ENCODE results near the gene RECK. TPM values are rescaled to one million over a fixed set of nuclear protein-coding genes. Genes with fewer than 3 reads are reported as not detected.

Gene RECK
- total RNA-seq, 1 experiment from 2014 or later = 10.3 TPM

DNA sequence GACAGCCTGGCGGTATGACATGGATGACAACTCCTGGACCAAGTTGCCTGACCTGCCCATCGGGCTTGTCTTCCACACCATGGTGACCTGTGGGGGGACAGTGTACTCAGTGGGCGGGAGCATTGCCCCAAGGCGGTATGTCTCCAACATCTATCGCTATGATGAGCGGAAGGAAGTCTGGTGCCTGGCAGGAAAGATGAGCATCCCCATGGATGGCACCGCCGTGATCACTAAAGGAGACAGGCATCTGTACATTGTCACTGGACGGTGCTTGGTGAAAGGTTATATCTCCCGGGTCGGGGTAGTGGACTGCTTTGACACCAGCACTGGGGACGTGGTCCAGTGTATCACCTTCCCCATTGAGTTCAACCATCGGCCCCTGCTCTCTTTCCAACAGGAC lies 133.8 kb downstream of the RECK start:
- Histone ChIP-seq H3K27me3 (ENCODE audit: insufficient read depth, low read length) (no peaks in the 10 kb centered on the region), H3K56ac (ENCODE audit: insufficient read length, low read depth, low read length) (no peak overlapping the region), H2BK20ac (ENCODE audit: low read depth, low read length, poor library complexity, severe bottlenecking) (no peak overlapping the region), H4K8ac (replicated peaks; ENCODE audit: insufficient read length, low read depth, low read length) (no peak overlapping the region), H3K23ac (ENCODE audit: insufficient read length, low read depth, low read length) (no peak overlapping the region), H3K79me2 (ENCODE audit: insufficient read depth, low read length) (no peaks in the 10 kb centered on the region), H3K4me1 (ENCODE audit: insufficient read depth, low read length) (no peaks in the 10 kb centered on the region), H4K20me1 (ENCODE audit: control insufficient read depth, insufficient read depth, insufficient read length) (no peaks in the 10 kb centered on the region), H2BK5ac (ENCODE audit: insufficient read length, low read length) (no peak overlapping the region), H3K23me2 (ENCODE audit: insufficient read length, low read depth, low read length, poor library complexity, severe bottlenecking) (no peaks in the 10 kb centered on the region), H3K18ac (ENCODE audit: insufficient read length, low read depth, low read length) (no peak overlapping the region), H3K4me2 (ENCODE audit: insufficient read depth, insufficient read length, low read length) (no peak overlapping the region), H2AFZ (ENCODE audit: low read length) (no peak overlapping the region), H3K4ac (ENCODE audit: low read depth, low read length) (no peak overlapping the region), H2BK15ac (ENCODE audit: low read depth, low read length) (no peak overlapping the region), H3K14ac (ENCODE audit: insufficient read depth, low read length) (no peak overlapping the region), H3K27ac (ENCODE audit: insufficient read length, low read depth, low read length) (no peak overlapping the region), H2BK120ac (ENCODE audit: low read depth, low read length, poor library complexity, severe bottlenecking) (no peak overlapping the region), H2BK12ac (ENCODE audit: insufficient read length, low read depth, low read length) (no peak overlapping the region), H3T11ph (ENCODE audit: low read length) (no peak overlapping the region), H4K5ac (ENCODE audit: insufficient read length, low read depth, low read length) (no peak overlapping the region), H2AK5ac (ENCODE audit: insufficient read length, low read length) (no peak overlapping the region), H3K9ac (ENCODE audit: extremely low read depth, insufficient read length, low read length) (no peak overlapping the region), H3K9me3 (ENCODE audit: control insufficient read depth, low read depth, low read length) (no peaks in the 10 kb centered on the region), H4K91ac (ENCODE audit: insufficient read length, low read depth, low read length) (no peak overlapping the region), H3K79me1 (ENCODE audit: insufficient read depth, low read depth, low read length, poor library complexity, severe bottlenecking) (no peaks in the 10 kb centered on the region)
- peaks cover 6 to 8% of the 10 kb centered on the region in 2 experiments; a peak in 3 of 4 replicates for H3K4me1 Mint-ChIP-seq
- no peaks in the 10 kb centered on the region for H3K36me3 Mint-ChIP-seq (ENCODE audit: insufficient read depth in 1 of 3, low read depth in 3 of 3)
- H3K4me3 Mint-ChIP-seq = no peak overlapping the region
- no peak for DNase-seq
- TF ChIP-seq, protein P1, sequence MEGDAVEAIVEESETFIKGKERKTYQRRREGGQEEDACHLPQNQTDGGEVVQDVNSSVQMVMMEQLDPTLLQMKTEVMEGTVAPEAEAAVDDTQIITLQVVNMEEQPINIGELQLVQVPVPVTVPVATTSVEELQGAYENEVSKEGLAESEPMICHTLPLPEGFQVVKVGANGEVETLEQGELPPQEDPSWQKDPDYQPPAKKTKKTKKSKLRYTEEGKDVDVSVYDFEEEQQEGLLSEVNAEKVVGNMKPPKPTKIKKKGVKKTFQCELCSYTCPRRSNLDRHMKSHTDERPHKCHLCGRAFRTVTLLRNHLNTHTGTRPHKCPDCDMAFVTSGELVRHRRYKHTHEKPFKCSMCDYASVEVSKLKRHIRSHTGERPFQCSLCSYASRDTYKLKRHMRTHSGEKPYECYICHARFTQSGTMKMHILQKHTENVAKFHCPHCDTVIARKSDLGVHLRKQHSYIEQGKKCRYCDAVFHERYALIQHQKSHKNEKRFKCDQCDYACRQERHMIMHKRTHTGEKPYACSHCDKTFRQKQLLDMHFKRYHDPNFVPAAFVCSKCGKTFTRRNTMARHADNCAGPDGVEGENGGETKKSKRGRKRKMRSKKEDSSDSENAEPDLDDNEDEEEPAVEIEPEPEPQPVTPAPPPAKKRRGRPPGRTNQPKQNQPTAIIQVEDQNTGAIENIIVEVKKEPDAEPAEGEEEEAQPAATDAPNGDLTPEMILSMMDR (conservative IDR thresholded peaks at IDR 0.05) = no peak
- WGBS (ENCODE audit: extremely low coverage, insufficient read length, low lambda C conversion rate) = no CpG with 5 or more reads among the region's 13 CpGs
- no peaks in the 10 kb centered on the region for H3K9me3 Mint-ChIP-seq
- H3K27ac Mint-ChIP-seq = no peak overlapping the region
- H3K27me3 Mint-ChIP-seq (ENCODE audit: low read depth) = peaks cover 28% of the 10 kb centered on the region

Measured in H9 (cell line).